ENCODE measurements around the gene COBL.

- TF ChIP-seq POLR2AphosphoS5 (IDR thresholded peaks at IDR 0.05; ENCODE audit: low read depth, low read length) (no peak), CTCF (IDR thresholded peaks at IDR 0.05) (no peak)
- TF ChIP-seq, protein P1, sequence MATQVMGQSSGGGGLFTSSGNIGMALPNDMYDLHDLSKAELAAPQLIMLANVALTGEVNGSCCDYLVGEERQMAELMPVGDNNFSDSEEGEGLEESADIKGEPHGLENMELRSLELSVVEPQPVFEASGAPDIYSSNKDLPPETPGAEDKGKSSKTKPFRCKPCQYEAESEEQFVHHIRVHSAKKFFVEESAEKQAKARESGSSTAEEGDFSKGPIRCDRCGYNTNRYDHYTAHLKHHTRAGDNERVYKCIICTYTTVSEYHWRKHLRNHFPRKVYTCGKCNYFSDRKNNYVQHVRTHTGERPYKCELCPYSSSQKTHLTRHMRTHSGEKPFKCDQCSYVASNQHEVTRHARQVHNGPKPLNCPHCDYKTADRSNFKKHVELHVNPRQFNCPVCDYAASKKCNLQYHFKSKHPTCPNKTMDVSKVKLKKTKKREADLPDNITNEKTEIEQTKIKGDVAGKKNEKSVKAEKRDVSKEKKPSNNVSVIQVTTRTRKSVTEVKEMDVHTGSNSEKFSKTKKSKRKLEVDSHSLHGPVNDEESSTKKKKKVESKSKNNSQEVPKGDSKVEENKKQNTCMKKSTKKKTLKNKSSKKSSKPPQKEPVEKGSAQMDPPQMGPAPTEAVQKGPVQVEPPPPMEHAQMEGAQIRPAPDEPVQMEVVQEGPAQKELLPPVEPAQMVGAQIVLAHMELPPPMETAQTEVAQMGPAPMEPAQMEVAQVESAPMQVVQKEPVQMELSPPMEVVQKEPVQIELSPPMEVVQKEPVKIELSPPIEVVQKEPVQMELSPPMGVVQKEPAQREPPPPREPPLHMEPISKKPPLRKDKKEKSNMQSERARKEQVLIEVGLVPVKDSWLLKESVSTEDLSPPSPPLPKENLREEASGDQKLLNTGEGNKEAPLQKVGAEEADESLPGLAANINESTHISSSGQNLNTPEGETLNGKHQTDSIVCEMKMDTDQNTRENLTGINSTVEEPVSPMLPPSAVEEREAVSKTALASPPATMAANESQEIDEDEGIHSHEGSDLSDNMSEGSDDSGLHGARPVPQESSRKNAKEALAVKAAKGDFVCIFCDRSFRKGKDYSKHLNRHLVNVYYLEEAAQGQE (IDR thresholded peaks at IDR 0.05; ENCODE audit: insufficient read depth in 1 of 2, low read depth in 2 of 2, low read length in 1 of 2): no peak
These were observed 60.3 kb downstream of the COBL start for GRCh38 chr7:51256209-51256781.
